ENCODE data around the gene HSF4. TPM values are rescaled to one million over a fixed set of nuclear protein-coding genes. Genes with fewer than 3 reads are reported as not detected.
A peak's percentile ranks its signal among the peaks of the same experiment; 100 is the strongest.

Gene HSF4
- total RNA-seq, 1 donor from 2014 or later, result 54.0 TPM

GRCh38 chr16:67190041-67190440 is 25.5 kb downstream of the HSF4 start, which contains the start of gene EXOC3L1:
EXOC3L1 (minus strand) TSS chr16:67190136; CDS start chr16:67189676, 460 bp downstream.
- Mint-ChIP-seq H3K4me1 (peaks cover 32% of the 10 kb centered on the region), H3K27ac (no peak within 1 kb of the TSS)

GRCh38 chr16:67190448-67191399 is 26.2 kb downstream of the HSF4 start:
- H3K9me3 Mint-ChIP-seq, result no peaks in the 10 kb centered on the region
- H3K36me3 Mint-ChIP-seq (ENCODE audit: low read depth), result peaks cover 34% of the 10 kb centered on the region
- intact Hi-C loops (cut with micrococcal nuclease), result no loop called here
- DNase-seq, result no peak
- H3K27ac Mint-ChIP-seq, result peak overlapping the region; percentile 88
- no peak overlapping the region for H3K4me3 Mint-ChIP-seq
- peaks cover under 1% of the 10 kb centered on the region for H3K27me3 Mint-ChIP-seq
- H3K4me1 Mint-ChIP-seq, result peaks cover 25% of the 10 kb centered on the region

More at GRCh38 chr16:67190041-67190440, 25.5 kb downstream of the HSF4 start, which contains the start of gene EXOC3L1:
- peaks cover 27% of the 10 kb centered on the region for H3K36me3 Mint-ChIP-seq (ENCODE audit: low read depth)
- intact Hi-C loops (cut with micrococcal nuclease), result no loop called here
- DNase-seq, result no peak
- peaks cover 7% of the 10 kb centered on the region for H3K27me3 Mint-ChIP-seq
- no peaks in the 10 kb centered on the region for H3K9me3 Mint-ChIP-seq
- H3K4me3 Mint-ChIP-seq, result no peak within 1 kb of the TSS

GRCh38 chr16:67191411-67191994 is 27.0 kb downstream of the HSF4 start:
- intact Hi-C loops (cut with micrococcal nuclease), result no loop called here
- no peaks in the 10 kb centered on the region for H3K9me3 Mint-ChIP-seq
- H3K27ac Mint-ChIP-seq, result peak overlapping the region; percentile 88
- H3K36me3 Mint-ChIP-seq (ENCODE audit: low read depth), result peaks cover 40% of the 10 kb centered on the region
- no peak for DNase-seq
- peaks cover 25% of the 10 kb centered on the region for H3K4me1 Mint-ChIP-seq
- no peaks in the 10 kb centered on the region for H3K27me3 Mint-ChIP-seq
- H3K4me3 Mint-ChIP-seq, result peak overlapping the region; percentile 93

GRCh38 chr16:67191995-67192681 is 27.6 kb downstream of the HSF4 start, which contains the start of gene E2F4:
E2F4 (plus strand) TSS chr16:67192155; CDS start chr16:67192228, 73 bp downstream.
- peaks cover 47% of the 10 kb centered on the region for H3K36me3 Mint-ChIP-seq (ENCODE audit: low read depth)
- no peaks in the 10 kb centered on the region for H3K9me3 Mint-ChIP-seq
- DNase-seq, result peak; percentile 97
- H3K27ac Mint-ChIP-seq, result peak within 1 kb of the TSS; percentile 88
- peak within 1 kb of the TSS; percentile 93 for H3K4me3 Mint-ChIP-seq
- peaks cover 31% of the 10 kb centered on the region for H3K4me1 Mint-ChIP-seq
- intact Hi-C loops (cut with micrococcal nuclease), result loop anchor here (1.0 kb wide), 2 partner anchors 9 to 34 kb away; partner anchors contain the start of gene MATCAP1
- no peaks in the 10 kb centered on the region for H3K27me3 Mint-ChIP-seq

- Mint-ChIP-seq H3K4me1 (peaks cover 34% of the 10 kb centered on the region), H3K4me3 (peak overlapping the region; percentile 93), H3K36me3 (ENCODE audit: low read depth) (peaks cover 51% of the 10 kb centered on the region), H3K27me3 (no peaks in the 10 kb centered on the region), H3K9me3 (no peaks in the 10 kb centered on the region), H3K27ac (peak overlapping the region; percentile 88)
- intact Hi-C loops (cut with micrococcal nuclease), result loop anchor here (1.0 kb wide), 2 partner anchors 10 to 33 kb away; partner anchors contain the start of gene MATCAP1
- no peak for DNase-seq
Measured at GRCh38 chr16:67192781-67193361, 28.3 kb downstream of the HSF4 start.

GRCh38 chr16:67193536-67193935 is 29.0 kb downstream of the HSF4 start:
- Mint-ChIP-seq H3K27me3 (no peaks in the 10 kb centered on the region), H3K9me3 (no peaks in the 10 kb centered on the region), H3K27ac (peak overlapping the region; percentile 34), H3K4me3 (peak overlapping the region; percentile 93), H3K36me3 (ENCODE audit: low read depth) (peaks cover 58% of the 10 kb centered on the region), H3K4me1 (peaks cover 34% of the 10 kb centered on the region)
- intact Hi-C loops (cut with micrococcal nuclease), result no loop called here
- DNase-seq, result no peak

- H3K27me3 Mint-ChIP-seq, result no peaks in the 10 kb centered on the region
- H3K36me3 Mint-ChIP-seq (ENCODE audit: low read depth), result peaks cover 58% of the 10 kb centered on the region
- no peak overlapping the region for H3K27ac Mint-ChIP-seq
- intact Hi-C loops (cut with micrococcal nuclease), result no loop called here
- peak overlapping the region; percentile 93 for H3K4me3 Mint-ChIP-seq
- DNase-seq, result no peak
- no peaks in the 10 kb centered on the region for H3K9me3 Mint-ChIP-seq
- peaks cover 34% of the 10 kb centered on the region for H3K4me1 Mint-ChIP-seq
Measured at GRCh38 chr16:67194260-67194659, 29.7 kb downstream of the HSF4 start.

- Mint-ChIP-seq H3K27ac (no peak overlapping the region), H3K36me3 (ENCODE audit: low read depth) (peaks cover 67% of the 10 kb centered on the region), H3K4me1 (peaks cover 34% of the 10 kb centered on the region)
Measured at GRCh38 chr16:67195676-67196075, 31.1 kb downstream of the HSF4 start.

GRCh38 chr16:67196881-67197280 is 32.3 kb downstream of the HSF4 start:
- Mint-ChIP-seq H3K27me3 (no peaks in the 10 kb centered on the region), H3K4me1 (peaks cover 27% of the 10 kb centered on the region), H3K9me3 (no peaks in the 10 kb centered on the region), H3K4me3 (no peak overlapping the region), H3K36me3 (ENCODE audit: low read depth) (peaks cover 68% of the 10 kb centered on the region), H3K27ac (no peak overlapping the region)
- intact Hi-C loops (cut with micrococcal nuclease), result no loop called here
- no peak for DNase-seq

More at GRCh38 chr16:67195676-67196075, 31.1 kb downstream of the HSF4 start:
- Mint-ChIP-seq H3K9me3 (no peaks in the 10 kb centered on the region), H3K4me3 (no peak overlapping the region), H3K27me3 (no peaks in the 10 kb centered on the region)
- intact Hi-C loops (cut with micrococcal nuclease), result no loop called here
- no peak for DNase-seq

- DNase-seq, result no peak
- no peaks in the 10 kb centered on the region for H3K27me3 Mint-ChIP-seq
- H3K27ac Mint-ChIP-seq, result no peak overlapping the region
- no peaks in the 10 kb centered on the region for H3K9me3 Mint-ChIP-seq
- H3K36me3 Mint-ChIP-seq (ENCODE audit: low read depth), result peaks cover 63% of the 10 kb centered on the region
- no peak overlapping the region for H3K4me3 Mint-ChIP-seq
- intact Hi-C loops (cut with micrococcal nuclease), result no loop called here
- H3K4me1 Mint-ChIP-seq, result peaks cover 24% of the 10 kb centered on the region
Measured at GRCh38 chr16:67197704-67198103, 33.2 kb downstream of the HSF4 start.

- H3K27ac Mint-ChIP-seq, result no peak overlapping the region
- peaks cover 60% of the 10 kb centered on the region for H3K36me3 Mint-ChIP-seq (ENCODE audit: low read depth)
- no peaks in the 10 kb centered on the region for H3K27me3 Mint-ChIP-seq
- H3K4me3 Mint-ChIP-seq, result no peak overlapping the region
- H3K9me3 Mint-ChIP-seq, result no peaks in the 10 kb centered on the region
- no peak for DNase-seq
- H3K4me1 Mint-ChIP-seq, result peaks cover 20% of the 10 kb centered on the region
- intact Hi-C loops (cut with micrococcal nuclease), result no loop called here
Measured at GRCh38 chr16:67198238-67198734, 33.7 kb downstream of the HSF4 start.

GRCh38 chr16:67199011-67199807 is 34.7 kb downstream of the HSF4 start, which contains the start of gene ELMO3:
ELMO3 (plus strand) TSS chr16:67199131; CDS start chr16:67199327, 196 bp downstream.
- no peak for DNase-seq
- peaks cover 12% of the 10 kb centered on the region for H3K4me1 Mint-ChIP-seq
- no peak within 1 kb of the TSS for H3K4me3 Mint-ChIP-seq
- H3K36me3 Mint-ChIP-seq (ENCODE audit: low read depth), result peaks cover 51% of the 10 kb centered on the region
- H3K27ac Mint-ChIP-seq, result no peak within 1 kb of the TSS
- no peaks in the 10 kb centered on the region for H3K9me3 Mint-ChIP-seq
- H3K27me3 Mint-ChIP-seq, result no peaks in the 10 kb centered on the region
- intact Hi-C loops (cut with micrococcal nuclease), result no loop called here

Data from activated CD4-positive, alpha-beta T cell treated with anti-CD3 and anti-CD28 coated beads, Interleukin-2, amount 10 ng/mL, durations not matched to agents 24 days and 14 days (primary cell).